NCI-H2171 treated with DMSO at 0.1 percent for 48 hours (cell line): ENCODE data around the gene TNIK.
"Not testable (repeated sequence)": the region's sequence is repeated elsewhere in the genome, so short reads cannot be mapped to it uniquely, and the experiment has no call there.

Experiments
- DNase-seq: peaks from one replicate; lab custom pipeline; 2025; lab: John Stamatoyannopoulos, UW

TNIK gene

DNA sequence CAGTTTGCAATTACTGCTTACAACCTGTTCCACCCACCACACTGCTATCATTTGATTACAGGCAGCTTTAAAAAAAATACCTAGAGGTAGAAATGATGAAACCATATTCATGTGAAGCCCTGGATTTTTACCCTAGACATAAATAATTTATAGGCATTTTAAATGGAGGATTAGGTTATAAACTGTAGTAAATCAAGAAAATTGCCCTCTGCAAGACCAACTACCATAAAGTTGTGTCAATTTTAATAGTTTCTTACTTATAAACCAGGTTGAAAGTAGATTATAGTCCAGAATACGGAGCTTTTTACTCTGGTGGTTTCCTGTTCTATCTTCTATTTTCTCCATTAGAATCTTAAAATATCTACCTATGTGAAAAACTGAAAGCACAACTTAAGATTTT, 13.9 kb downstream of the TNIK start:
- no peak for DNase-seq

DNA sequence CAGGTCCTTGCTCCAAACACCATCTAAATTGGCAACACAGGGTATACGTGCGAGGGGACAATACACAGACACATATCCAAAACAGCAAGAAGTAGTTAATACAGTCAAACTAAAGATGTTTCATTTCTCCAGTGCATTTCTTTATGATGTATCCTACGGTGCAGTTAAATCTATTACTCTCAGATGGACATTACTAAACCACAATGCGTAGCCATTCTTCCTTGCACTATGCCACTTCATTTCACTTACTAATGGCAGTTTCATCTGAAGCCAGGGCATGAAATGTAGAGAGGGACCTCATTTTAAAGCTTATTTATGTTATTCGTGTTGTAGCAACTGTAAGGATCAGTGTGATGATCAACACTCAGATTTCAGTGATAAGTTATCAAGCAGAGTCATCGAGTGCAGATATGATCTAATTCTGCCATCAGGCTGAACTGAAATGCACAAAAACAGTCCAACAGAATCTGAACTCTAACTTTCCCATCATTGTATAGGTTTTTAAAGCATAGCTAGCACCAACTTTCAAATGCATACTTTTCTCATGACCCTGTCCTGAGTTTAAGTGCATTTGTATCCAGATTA, 14.5 kb downstream of the TNIK start:
- DNase-seq = no peak

GRCh38 chr3:171444001-171444690, 16.1 kb downstream of the TNIK start:
- DNase-seq = no peak

- DNase-seq = no peak
Observed at GRCh38 chr3:171443211-171443957, 16.8 kb downstream of the TNIK start.

GRCh38 chr3:171442184-171442583, 18.0 kb downstream of the TNIK start:
- no peak for DNase-seq

GRCh38 chr3:171441381-171441780, 18.8 kb downstream of the TNIK start:
- no peak for DNase-seq

DNA sequence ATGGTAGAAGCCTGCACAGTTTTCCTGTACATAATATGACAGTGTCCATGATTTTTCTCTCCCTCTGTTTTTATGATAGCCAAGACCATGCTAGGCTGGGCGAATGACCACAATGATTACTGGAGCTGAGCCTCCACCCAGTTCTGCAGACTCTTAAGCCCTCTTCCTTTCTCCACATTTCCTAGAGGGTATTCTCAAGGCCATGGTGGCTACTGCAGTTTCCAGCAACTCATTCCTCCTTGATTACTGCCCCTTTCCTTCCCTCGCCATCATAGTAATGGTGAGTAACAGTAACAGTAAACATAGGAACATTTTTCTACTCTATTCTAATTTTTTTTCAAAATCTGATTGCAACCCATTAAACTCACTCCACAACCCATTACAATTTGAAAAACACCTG, 20.2 kb downstream of the TNIK start:
- no peak for DNase-seq

GRCh38 chr3:171437115-171437756, 23.0 kb downstream of the TNIK start:
- no peak for DNase-seq

GRCh38 chr3:171436380-171436779, 23.8 kb downstream of the TNIK start:
- no peak for DNase-seq

DNA sequence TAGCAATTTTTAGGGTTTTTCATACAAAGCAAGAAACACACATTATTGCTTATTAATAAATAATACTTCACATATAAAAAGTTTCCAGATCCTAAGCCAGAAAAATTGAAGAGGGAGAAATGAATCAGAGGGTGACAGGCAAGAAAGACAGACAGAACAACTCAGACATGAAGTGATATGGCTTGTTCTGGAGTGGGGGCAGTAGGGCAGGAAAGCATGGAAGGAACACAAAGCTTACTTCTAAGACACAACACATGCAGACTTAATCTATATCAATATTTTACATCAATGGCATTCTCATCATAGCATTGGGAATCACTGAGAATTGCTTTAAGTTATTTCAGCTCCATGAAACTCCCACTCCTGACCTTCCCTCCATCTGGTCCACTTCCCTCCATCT, 24.4 kb downstream of the TNIK start:
- DNase-seq = no peak

DNA sequence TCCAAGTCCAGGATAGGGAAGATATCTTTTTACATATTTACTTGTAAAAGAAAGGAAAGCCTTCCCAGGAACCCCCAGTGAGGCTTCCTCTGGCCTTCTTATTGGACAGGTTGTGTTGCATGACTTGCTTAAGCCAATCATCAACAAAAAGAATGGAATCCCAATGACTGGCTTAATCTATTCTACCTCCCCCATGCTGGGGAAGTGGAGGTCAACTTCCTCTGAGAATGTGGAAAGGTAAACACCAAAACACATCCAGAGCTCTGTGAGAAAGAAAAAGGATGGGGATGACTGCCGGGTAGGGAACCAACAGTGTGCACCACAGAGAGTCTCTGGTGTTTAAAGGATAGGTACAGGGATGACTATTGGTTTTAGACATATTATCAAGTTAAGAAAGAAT, 25.1 kb downstream of the TNIK start:
- DNase-seq = no peak

GRCh38 chr3:171432548-171432947, 27.7 kb downstream of the TNIK start:
- DNase-seq = no peak

DNA sequence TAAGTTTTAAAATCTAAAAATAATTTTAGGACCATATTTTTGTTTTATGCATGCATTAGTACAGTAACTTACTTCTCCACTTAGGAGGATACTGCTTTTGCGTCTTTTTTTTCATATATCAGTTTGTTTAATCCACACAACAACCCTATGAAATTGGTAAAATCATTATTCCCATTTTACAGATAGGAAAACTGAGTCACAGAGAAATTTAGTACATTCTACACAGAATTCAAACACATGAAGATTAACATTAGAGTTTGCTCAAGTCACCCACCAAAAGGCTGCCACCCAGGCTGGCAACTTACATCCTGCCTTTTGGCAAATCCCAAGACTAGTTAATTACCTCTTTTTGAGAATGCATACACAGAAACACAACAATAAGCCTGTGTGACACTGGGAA, 28.7 kb downstream of the TNIK start:
- no peak for DNase-seq

DNA sequence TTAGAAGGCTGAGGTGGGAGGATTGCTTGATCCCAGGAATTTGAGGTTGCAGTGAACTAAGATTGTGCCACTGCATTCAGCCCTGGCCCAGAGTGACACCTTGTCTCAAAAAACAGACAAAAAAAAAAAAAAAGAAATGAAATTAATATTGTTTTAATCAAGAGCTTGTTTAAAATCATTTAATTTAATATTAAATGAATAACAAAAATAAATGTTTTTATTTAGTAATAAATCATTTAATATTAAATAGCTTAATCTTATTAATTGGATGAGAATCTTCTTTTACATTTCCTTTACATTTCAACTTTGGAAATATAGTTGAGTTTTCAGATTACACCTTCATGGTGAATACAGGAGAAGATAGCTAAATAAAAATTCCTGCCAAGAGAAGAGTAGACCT, 29.7 kb downstream of the TNIK start:
- DNase-seq = no peak

DNA sequence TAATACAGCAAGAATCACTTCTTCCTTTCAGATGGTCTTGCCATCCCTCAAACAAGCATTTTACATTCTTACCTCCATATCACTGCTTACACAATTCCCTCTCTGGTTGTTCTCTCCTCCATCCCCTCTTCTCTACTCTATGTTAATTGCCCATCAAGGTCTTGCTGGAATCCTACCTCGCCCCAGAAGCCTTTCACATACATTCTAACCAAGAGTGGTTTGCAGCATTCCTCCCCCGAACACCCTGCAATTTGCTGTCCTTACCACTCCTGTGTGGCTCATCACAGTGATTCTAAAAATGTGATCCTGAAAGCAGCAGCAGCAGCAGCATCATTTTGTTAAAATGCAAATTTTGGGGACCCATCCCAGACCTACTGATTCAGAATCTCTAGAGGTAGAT, 30.6 kb downstream of the TNIK start:
- no peak for DNase-seq

- no peak for DNase-seq
Observed at GRCh38 chr3:171428892-171429291, 31.3 kb downstream of the TNIK start.

DNA sequence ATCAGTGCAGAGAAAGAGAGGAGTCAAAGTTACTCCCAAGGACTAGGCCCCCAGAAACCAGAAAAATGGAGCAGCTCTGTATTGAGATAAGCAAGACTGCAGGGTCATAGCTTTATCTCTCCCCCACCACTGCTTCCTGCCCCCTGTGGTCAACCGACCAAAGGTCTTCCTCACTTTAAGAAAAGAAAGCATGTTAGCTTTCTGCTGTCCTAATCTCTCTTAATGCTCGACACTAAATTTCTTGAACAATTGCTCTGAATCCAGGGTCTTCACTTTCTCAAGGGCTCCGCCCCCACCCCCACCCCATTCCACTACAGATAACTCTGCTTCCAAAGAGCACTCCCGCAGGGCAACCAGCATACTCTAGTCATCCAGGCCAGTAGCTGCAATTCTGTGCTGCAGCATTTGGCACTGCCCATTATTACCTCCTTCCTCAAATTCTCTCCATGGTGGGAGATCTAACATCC, 31.9 kb downstream of the TNIK start:
- no peak for DNase-seq

DNA sequence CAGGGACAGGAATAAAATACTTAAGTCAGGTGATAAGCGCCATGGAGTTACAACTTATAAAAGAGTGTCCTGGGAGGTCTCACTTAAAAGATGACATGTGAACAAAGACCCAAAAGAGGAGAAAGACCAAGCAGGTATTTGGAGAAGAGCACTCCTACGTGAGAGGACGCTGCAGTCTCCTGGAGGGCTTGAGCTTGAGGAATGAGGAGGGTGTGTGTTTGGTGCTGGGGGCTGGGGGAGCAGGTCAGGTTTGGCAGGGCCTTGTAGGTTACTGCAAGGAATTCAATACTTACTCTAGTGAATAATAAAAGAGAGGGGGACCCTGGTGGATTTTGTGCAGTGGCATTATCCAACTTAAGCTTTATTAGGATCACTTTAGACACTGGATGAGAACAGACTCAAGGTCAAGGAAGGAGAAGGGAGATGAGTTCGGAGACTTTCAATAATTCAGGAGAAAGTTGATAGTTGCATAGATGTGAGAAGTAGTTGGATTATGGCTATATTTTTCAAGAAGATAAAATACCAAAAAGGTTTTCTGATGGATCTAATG, 32.4 kb downstream of the TNIK start:
- no peak for DNase-seq

GRCh38 chr3:171424063-171424462, 36.1 kb downstream of the TNIK start:
- DNase-seq = not testable (repeated sequence)

GRCh38 chr3:171422855-171423254, 37.4 kb downstream of the TNIK start:
- not testable (repeated sequence) for DNase-seq

DNA sequence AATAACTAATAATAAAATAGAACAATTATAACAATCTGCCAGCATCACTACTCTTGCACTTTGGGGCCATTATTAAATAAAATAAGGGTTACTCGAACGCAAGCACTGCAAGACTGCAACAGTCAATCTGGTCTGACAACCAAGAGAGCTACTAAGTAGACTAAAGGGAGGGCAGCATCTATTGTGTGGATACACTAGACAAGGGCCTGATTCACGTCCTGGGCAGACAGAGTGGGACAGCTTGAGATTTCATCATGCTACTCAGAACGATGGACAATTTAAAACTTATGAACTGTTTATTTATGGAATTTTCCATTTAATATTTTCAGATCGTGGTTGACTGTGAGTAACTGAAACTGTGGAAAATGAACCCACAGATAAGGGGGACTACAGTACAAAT, 39.5 kb downstream of the TNIK start:
- no peak for DNase-seq

DNA sequence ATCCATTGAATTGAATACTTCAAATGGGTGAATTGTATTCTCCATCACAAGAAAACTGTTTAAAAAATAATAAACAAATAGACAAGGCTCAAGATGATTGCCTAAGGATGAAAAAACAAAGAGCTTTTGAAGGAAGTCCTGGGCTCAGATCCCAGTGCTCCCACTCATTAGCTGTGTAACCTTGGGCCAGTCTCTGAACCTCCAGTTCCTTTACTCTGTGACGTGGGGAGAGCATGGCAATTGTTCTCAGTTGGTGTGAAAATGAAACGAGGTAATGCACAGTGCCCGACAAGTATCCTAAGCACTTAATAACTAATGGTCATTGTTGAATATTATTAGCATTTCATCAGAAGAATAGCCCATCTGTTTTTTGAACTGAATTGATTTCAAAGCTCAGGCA, 40.7 kb downstream of the TNIK start:
- no peak for DNase-seq

GRCh38 chr3:171417813-171418212, 42.4 kb downstream of the TNIK start:
- DNase-seq = no peak
